HG02798 (cell line): ENCODE results near the gene TNFRSF12A.

Experiments used
- ATAC-seq: cut with Tn5 transposase; IDR thresholded peaks from one replicate; pipeline ENCODE4 v1.9.1; 2021; ENCODE audit warnings: mild to moderate bottlenecking; ENCODE audit not compliant: unreplicated experiment, poor library complexity

The TNFRSF12A gene

GRCh38 chr16:3020247-3020603 lies at the start of gene TNFRSF12A:
Gene TNFRSF12A, plus strand, starts transcription at chr16:3020368. Its CDS starts 30 bp downstream, at chr16:3020398.
- peak; percentile 26 for ATAC-seq

- ATAC-seq = no peak
Measured at GRCh38 chr16:2970563-2970962, 49.6 kb upstream of the TNFRSF12A start.

GRCh38 chr16:2971134-2971984 lies 48.8 kb upstream of the TNFRSF12A start:
- no peak for ATAC-seq

- ATAC-seq = no peak
Measured at GRCh38 chr16:2971985-2972784, 48.0 kb upstream of the TNFRSF12A start.

GRCh38 chr16:2973093-2973492 lies 47.1 kb upstream of the TNFRSF12A start:
- no peak for ATAC-seq

GRCh38 chr16:2973605-2974318 lies 46.4 kb upstream of the TNFRSF12A start:
- ATAC-seq = no peak

GRCh38 chr16:2974319-2975056 lies 45.7 kb upstream of the TNFRSF12A start:
- ATAC-seq = no peak

- no peak for ATAC-seq
Measured at GRCh38 chr16:2975161-2975795, 44.9 kb upstream of the TNFRSF12A start.

GRCh38 chr16:2976201-2976600 lies 44.0 kb upstream of the TNFRSF12A start:
- no peak for ATAC-seq

- ATAC-seq = no peak
Measured at GRCh38 chr16:2976673-2977072, 43.5 kb upstream of the TNFRSF12A start.

GRCh38 chr16:2977440-2977839 lies 42.7 kb upstream of the TNFRSF12A start:
- no peak for ATAC-seq

GRCh38 chr16:2979669-2980226 lies 40.4 kb upstream of the TNFRSF12A start:
- ATAC-seq = no peak

GRCh38 chr16:2980227-2981176 lies 39.7 kb upstream of the TNFRSF12A start, which contains the start of gene PKMYT1:
Gene PKMYT1, minus strand, starts transcription at chr16:2980446. Its CDS starts 789 bp downstream, at chr16:2979657.
- peak; percentile 87 for ATAC-seq

- no peak for ATAC-seq
Measured at GRCh38 chr16:2981177-2981898, 38.8 kb upstream of the TNFRSF12A start.

- ATAC-seq = no peak
Measured at GRCh38 chr16:2981899-2982250, 38.3 kb upstream of the TNFRSF12A start.

- no peak for ATAC-seq
Measured at GRCh38 chr16:2982402-2982801, 37.8 kb upstream of the TNFRSF12A start.

- ATAC-seq = peak; percentile 42
Measured at GRCh38 chr16:2983706-2984136, 36.4 kb upstream of the TNFRSF12A start.

GRCh38 chr16:2985462-2985861 lies 34.7 kb upstream of the TNFRSF12A start:
- ATAC-seq = no peak
